GM18867 (cell line): ENCODE measurements around the gene HDAC9.

Source experiments
- ATAC-seq: cut with Tn5 transposase; IDR thresholded peaks from one replicate; pipeline ENCODE4 v1.9.1; 2021; ENCODE audit warnings: mild to moderate bottlenecking, moderate library complexity; ENCODE audit not compliant: unreplicated experiment

HDAC9 gene

GRCh38 chr7:18521945-18522566 is 26.5 kb downstream of the HDAC9 start:
- ATAC-seq: peak; percentile 79

GRCh38 chr7:18524248-18524647 is 28.7 kb downstream of the HDAC9 start:
- no peak for ATAC-seq

- no peak for ATAC-seq
Observed at GRCh38 chr7:18526368-18526878, 30.9 kb downstream of the HDAC9 start.

- no peak for ATAC-seq
Observed at GRCh38 chr7:18529239-18529638, 33.7 kb downstream of the HDAC9 start.

GRCh38 chr7:18530224-18531179 is 35.0 kb downstream of the HDAC9 start:
- peak; percentile 53 for ATAC-seq

- ATAC-seq: no peak
Observed at GRCh38 chr7:18531539-18531938, 36.0 kb downstream of the HDAC9 start.

GRCh38 chr7:18532813-18533212 is 37.3 kb downstream of the HDAC9 start:
- ATAC-seq: no peak

GRCh38 chr7:18534481-18534880 is 38.9 kb downstream of the HDAC9 start:
- no peak for ATAC-seq

GRCh38 chr7:18535810-18536415 is 40.4 kb downstream of the HDAC9 start:
- ATAC-seq: no peak

- no peak for ATAC-seq
Observed at GRCh38 chr7:18536486-18536885, 40.9 kb downstream of the HDAC9 start.

- peak; percentile 72 for ATAC-seq
Observed at GRCh38 chr7:18538554-18539250, 43.2 kb downstream of the HDAC9 start.

GRCh38 chr7:18540396-18540795 is 44.8 kb downstream of the HDAC9 start:
- no peak for ATAC-seq

- ATAC-seq: no peak
Observed at GRCh38 chr7:18541181-18541870, 45.8 kb downstream of the HDAC9 start.

- no peak for ATAC-seq
Observed at GRCh38 chr7:18541871-18542212, 46.3 kb downstream of the HDAC9 start.

- no peak for ATAC-seq
Observed at GRCh38 chr7:18546576-18546975, 51.0 kb downstream of the HDAC9 start.

- peak; percentile 46 for ATAC-seq
Observed at GRCh38 chr7:18547509-18548187, 52.1 kb downstream of the HDAC9 start.

GRCh38 chr7:18548534-18548933 is 53.0 kb downstream of the HDAC9 start:
- no peak for ATAC-seq

GRCh38 chr7:18550574-18550973 is 55.0 kb downstream of the HDAC9 start:
- ATAC-seq: no peak

- ATAC-seq: no peak
Observed at GRCh38 chr7:18552316-18552916, 56.9 kb downstream of the HDAC9 start.
